Measurements from ENCODE around the gene GOSR2.

Gene GOSR2

GRCh38 chr17:46903762-46904672 lies 18.9 kb upstream of the GOSR2 start:
- TF ChIP-seq, protein P1, sequence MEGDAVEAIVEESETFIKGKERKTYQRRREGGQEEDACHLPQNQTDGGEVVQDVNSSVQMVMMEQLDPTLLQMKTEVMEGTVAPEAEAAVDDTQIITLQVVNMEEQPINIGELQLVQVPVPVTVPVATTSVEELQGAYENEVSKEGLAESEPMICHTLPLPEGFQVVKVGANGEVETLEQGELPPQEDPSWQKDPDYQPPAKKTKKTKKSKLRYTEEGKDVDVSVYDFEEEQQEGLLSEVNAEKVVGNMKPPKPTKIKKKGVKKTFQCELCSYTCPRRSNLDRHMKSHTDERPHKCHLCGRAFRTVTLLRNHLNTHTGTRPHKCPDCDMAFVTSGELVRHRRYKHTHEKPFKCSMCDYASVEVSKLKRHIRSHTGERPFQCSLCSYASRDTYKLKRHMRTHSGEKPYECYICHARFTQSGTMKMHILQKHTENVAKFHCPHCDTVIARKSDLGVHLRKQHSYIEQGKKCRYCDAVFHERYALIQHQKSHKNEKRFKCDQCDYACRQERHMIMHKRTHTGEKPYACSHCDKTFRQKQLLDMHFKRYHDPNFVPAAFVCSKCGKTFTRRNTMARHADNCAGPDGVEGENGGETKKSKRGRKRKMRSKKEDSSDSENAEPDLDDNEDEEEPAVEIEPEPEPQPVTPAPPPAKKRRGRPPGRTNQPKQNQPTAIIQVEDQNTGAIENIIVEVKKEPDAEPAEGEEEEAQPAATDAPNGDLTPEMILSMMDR (IDR thresholded peaks at IDR 0.05; ENCODE audit: insufficient read depth, low read length, missing control alignments), result no peak
- no peak for DNase-seq (ENCODE audit: low read depth, low spot score)
- H3K4me3 ChIP-seq (ENCODE audit: low read depth, low read length), result no peak overlapping the region
- ChIA-PET CTCF (no interaction called here), POLR2A (no interaction called here)

DNA sequence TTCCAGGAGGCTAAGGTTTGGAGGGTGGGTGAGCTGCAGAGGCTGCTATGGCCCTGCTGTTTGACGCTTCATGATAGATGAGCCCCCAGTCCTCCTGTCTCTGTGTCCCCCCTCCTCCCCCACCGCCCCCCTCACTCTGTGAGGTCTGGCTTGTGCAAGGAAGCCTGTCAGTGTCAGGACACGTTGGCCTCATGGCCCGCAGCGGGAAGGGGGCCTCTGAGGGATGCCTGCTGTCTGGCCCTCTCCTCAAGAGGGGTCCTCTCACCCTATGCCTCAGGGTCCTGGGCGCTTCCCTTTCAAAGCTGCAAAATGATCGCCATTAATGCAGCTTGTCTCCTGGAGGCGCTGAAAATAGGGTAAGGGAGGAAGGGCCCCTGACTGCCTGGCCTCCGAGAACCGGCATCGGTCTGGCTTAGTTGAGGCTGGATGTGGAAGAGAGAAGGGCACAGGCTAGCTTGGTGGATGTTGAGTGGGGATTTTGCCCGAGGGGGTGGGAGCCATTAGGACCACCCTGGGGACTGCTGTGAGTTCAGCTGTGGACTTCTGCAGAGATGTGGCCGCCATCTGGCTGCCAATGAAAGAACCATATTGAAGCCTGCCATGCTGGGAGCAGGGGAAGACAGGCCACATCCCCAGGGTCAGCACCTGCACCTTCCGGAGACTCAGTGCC lies 14.8 kb upstream of the GOSR2 start:
- TF ChIP-seq, protein P1 (IDR thresholded peaks at IDR 0.05; ENCODE audit: insufficient read depth, low read length, missing control alignments), result no peak
- DNase-seq (ENCODE audit: low read depth, low spot score), result no peak
- H3K4me3 ChIP-seq (ENCODE audit: low read depth, low read length), result no peak overlapping the region
- ChIA-PET POLR2A (no interaction called here), CTCF (no interaction called here)

DNA sequence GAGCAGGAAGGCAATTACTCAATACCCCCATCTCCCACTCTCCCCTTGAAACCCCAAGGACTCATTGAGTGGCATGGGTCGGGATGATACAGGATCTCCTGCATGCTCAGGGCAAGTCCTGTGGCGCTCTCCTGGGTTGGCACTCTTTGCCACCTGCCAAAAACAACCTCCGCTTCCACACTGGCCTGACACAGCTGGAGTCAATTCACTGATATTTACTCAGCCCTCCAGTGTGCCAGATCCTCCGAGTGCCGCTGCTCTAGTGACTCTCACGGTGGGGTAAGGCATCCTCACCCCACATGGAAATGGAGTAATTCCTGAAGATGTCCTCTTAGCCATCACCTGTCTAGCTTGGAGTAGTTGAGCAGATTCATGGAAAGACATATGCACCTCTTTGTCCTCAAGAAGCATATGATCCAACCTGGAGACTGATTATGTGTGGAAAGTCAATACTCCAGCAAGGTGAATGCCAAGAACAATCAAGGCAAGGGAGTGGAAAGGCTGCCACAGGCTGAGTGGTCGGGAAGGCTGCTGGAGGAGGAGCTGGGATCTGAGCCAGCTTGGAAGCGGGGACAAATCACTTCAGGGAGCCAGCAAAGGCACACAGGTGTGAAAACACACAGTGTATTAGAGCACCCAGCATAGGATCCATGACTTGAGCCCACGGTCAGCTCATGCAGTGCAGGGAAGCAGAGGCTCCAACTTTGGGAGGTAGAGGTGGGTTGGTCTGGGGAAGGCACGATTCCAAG lies 12.6 kb upstream of the GOSR2 start:
- no peak overlapping the region for H3K4me3 ChIP-seq (ENCODE audit: low read depth, low read length)
- ChIA-PET CTCF (interaction anchor here (1.0 kb wide), 1 partner anchor 31 kb away, joined by 3 read pairs; no protein-coding TSS in a partner anchor), POLR2A (no interaction called here)
- TF ChIP-seq, protein P1 (IDR thresholded peaks at IDR 0.05; ENCODE audit: insufficient read depth, low read length, missing control alignments), result no peak
- no peak for DNase-seq (ENCODE audit: low read depth, low spot score)

DNA sequence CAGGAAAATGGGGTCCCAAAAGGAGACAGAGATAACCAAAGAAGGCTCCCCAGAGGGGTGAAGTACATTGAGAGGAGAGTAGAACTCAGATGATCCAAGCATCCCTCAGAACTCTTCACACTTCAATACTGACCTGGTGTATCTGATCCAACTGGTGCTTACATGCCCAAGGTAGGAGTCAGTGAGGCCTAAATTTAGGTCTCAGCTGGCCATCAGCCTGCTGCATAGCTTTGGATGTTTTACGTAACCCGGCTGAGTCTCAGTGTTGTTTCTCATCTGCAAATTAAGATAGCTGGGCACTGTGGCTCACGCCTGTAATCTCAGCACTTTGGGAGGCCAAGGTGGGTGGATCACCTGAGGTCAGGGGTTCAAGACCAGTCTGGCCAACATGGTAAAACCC lies 11.6 kb upstream of the GOSR2 start:
- no peak for DNase-seq (ENCODE audit: low read depth, low spot score)
- CTCF ChIA-PET, result interaction anchor here (1.6 to 2.9 kb wide), 2 partner anchors 10 to 31 kb away, joined by 3 to 11 read pairs; no protein-coding TSS in a partner anchor
- POLR2A ChIA-PET, result no interaction called here
- no peak overlapping the region for H3K4me3 ChIP-seq (ENCODE audit: low read depth, low read length)
- TF ChIP-seq, protein P1 (IDR thresholded peaks at IDR 0.05; ENCODE audit: insufficient read depth, low read length, missing control alignments), result no peak

GRCh38 chr17:46915596-46915995 lies 7.4 kb upstream of the GOSR2 start:
- TF ChIP-seq, protein P1 (IDR thresholded peaks at IDR 0.05; ENCODE audit: insufficient read depth, low read length, missing control alignments), result no peak
- CTCF ChIA-PET, result no interaction called here

More at GRCh38 chr17:46915596-46915995, 7.4 kb upstream of the GOSR2 start:
- DNase-seq (ENCODE audit: low read depth, low spot score), result no peak
- POLR2A ChIA-PET, result no interaction called here
- H3K4me3 ChIP-seq (ENCODE audit: low read depth, low read length), result no peak overlapping the region
